ENCODE results near the gene GAB4.
"Not testable (repeated sequence)": the region's sequence is repeated elsewhere in the genome, so short reads cannot be mapped to it uniquely, and the experiment has no call there.

The GAB4 gene

DNA sequence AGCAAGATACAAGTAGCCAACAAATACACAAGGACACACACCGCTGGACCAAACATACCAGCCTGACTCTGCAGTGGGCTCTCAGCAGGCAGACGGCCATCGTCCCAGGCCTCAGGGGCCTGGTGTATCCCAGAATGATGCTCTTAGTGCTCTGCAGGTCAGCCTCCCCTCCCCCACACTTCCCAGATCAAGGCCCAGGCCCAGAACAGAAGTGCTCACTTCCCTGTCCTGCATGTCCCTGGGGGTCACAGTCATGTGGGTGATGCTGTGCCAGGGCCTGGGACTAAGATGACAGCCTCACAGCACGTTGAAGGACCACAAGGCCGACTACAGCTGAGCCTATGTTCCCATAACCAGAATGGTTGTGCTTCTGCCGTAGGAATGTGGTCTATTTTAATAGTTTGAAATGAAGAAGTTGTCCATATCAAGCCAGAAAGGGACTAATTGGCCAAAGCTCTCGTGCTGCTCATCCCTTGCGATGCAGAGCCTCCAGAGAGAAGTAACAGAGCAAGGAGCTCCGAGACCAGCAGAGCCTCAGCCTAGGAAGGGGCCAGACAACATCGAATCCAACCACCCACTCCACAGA, 48.6 kb downstream of the GAB4 start:
- no peak for FAIRE-seq

DNA sequence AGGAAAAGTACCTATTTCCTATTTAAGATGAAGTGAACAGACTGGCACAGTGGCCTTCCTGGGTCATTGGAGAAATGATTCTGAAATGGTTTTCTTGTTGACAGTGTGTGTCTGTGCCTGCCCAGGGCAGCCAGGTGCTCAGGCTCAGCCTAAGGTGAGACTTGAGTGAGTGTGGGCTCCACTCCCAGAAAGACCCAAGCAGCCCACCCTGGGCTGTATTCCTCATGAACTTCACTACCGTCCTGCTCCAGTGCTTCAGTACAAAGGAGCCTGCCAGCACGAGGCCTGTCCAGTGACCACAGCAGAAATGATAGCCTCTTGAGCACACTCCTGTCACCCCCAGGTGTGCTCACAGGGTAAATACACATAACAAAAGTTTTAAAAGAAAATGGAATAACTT, 49.5 kb downstream of the GAB4 start:
- FAIRE-seq (no peak), DNase-seq (ENCODE audit: low spot score) (no peak)

More for the DNA sequence above, 48.6 kb downstream of the GAB4 start:
- DNase-seq (ENCODE audit: low spot score): no peak

DNA sequence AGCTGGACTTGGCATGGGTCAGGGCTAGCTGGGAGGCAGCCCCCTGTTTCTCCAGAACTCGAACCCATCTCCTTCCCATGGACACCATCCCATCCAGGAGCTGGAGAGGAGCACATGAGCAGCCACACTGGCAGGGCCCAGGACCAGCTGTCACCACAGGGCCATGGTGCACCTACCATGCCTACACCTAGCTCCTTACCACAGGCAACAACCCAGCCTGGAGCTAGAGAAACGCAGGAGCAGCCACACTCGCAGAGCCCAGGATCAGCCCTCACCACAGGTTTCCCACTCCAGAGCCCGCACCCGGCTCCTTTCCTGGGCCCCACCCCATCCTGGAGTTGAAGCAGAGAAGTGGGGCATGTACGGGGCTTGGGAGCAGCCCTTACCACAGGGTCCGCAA, 50.2 kb downstream of the GAB4 start:
- FAIRE-seq: no peak

DNA sequence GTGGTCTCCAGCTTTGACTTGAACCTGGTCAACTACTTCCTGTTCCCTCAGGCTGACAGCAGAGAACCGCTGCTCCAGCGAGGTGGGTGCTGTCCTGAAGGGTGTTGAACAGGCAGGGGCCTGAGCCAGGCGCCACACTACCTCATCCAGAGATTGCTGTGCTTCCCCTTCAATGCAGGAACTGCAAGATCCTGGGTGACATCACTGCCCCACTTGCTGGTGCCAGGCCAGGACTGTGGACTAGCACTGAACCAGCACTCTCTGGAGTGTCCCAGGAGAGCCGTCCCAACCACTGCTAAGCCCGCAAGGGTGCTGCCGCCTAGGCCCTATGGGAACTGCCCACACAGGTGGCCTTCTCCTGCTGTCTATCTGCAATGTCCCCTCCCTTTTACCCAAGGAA, 51.7 kb downstream of the GAB4 start:
- DNase-seq (ENCODE audit: low spot score): no peak
- no peak for FAIRE-seq

More for the DNA sequence above, 50.2 kb downstream of the GAB4 start:
- no peak for DNase-seq (ENCODE audit: low spot score)

DNA sequence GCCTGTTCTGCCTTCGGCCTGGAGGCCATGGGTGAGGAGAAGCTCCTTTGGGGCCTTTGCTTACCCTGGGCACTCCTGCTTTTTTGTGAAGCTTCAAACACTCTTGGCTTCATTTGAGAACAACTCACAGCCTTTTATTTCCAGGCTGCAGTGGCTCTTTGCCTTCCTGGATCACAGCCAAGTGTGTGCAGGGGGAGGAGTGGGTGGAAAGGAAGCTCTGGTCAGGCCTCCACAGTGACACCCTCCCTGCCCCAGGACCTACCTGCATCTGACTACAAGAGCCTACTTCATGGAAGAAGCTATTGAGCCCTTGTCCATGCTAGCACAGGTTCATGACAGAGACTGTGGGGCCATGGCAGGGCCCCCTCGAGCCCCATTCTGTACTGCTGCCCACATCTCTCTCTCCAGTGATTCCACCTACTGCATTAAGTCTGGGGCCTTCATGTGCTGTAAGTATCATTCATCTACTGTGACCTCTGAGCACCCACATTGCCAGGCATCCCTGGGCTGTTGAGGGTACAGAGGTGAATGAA, 52.3 kb downstream of the GAB4 start:
- FAIRE-seq (no peak), DNase-seq (ENCODE audit: low spot score) (no peak)

DNA sequence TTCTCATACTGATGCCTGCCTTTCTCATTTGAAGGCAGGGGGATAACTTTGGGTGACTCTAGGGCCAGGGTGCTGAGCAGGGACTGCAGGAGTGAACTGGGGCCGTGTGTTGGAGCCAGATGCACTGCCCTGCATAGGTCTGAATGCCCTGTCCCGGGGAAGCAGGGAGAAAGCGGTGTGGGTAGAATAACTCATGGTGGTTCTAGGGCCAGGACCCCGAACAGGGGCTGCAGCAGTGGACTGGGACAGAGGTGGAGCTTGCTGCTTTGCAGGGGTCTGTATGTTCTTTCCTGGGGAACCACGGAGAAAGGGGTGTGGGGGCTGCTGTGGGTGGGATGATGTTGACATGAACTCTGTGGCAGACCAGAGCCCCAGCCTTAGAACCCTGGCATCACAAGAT, 52.9 kb downstream of the GAB4 start:
- DNase-seq (ENCODE audit: low spot score) (no peak), FAIRE-seq (no peak)

DNA sequence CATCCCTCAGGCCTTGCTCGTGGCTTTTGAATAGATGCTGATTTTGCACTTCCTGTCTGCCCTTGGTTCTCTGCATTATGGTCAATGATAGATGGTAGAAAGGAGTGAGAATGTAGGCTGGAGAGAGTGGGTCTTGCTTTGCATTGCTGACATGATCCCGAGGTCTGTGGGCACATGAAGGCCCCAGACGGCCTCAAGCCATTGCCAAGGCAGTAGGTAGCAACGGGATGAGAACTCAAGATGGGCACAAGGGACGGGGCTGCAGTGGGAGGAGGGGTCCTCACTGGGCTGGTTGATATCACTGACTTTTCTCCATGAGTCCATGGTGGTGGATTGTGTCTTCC, 54.0 kb downstream of the GAB4 start:
- DNase-seq (ENCODE audit: low spot score) (no peak), FAIRE-seq (no peak)

DNA sequence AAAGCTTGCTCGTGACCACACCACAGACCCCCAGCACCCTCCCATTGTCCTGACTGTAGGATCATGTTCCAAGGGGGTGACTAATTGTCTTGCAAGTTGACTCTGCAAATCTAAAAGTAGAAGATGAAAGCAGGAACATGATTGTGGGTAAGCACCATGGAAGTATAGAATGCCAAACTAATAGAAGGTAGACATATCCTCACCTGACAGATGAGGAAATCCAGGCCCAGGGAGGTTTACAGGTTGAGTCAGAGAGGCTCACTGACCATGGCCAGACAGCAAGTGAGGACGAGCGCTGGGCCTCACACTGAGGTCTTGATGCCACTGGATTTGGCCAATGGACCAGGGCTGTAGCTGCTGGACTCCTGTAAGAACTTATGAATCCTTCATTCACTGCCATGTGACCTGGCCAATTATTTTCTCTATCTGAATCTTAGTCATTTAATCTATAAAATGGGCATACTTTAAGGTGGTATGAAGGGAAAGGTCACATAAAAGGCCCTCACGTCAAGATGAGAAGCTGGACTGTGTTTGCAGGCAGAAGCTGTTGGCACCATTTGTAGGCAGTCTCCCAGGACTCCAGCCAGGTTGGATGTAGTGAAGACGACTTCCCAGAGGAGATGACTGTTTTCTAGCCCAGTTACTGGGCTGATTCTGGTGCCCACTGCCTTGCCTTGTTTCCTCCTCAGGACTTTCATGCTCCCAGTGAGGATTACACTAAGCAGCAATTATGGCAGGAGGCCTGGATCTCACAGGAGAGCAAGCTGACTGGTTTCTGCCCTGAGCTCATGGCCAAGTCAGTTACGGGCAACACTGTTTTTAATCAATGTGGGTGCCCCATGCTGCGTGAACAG, 54.6 kb downstream of the GAB4 start:
- DNase-seq (ENCODE audit: low spot score) (no peak), FAIRE-seq (no peak)

DNA sequence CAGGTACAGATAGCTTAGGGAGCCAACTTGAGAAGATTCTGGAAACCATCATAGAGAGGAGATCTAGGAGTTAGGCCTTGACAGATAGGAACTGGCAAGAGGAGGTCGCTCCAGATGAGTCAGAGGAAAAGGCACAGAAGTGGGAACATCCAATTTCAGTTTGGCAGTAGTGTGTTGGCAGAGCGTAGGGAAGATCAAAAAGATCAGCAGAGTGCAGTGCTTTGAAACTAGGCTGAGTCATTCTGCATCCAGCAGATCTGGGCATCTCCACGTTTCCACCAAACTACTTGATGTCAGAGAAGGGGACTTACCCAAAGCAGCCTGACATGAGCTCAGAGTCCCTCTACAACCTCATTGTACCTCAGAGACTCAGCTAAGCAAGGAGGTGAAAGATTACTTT, 58.5 kb downstream of the GAB4 start:
- FAIRE-seq: no peak
- no peak for DNase-seq (ENCODE audit: low spot score)

DNA sequence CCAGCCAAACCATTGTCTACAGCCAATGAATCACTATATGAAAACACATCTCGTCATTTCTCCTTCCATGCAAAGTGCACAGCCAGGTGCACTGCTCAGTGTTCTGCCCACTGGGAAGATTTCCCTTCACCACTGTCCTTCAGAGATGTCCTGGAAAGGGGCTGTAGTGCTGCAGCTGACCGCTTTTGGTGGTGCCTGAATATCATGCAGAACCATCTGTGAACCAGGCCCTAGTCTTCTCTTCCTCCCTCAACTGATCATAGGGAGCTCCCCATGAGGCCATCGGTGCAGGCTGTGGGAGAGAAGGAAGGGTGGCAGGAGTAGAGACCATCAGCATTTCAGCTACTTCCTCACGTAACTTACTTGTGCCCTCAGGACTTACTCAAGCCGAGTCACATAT, 70.2 kb downstream of the GAB4 start:
- no peak for FAIRE-seq
- no peak for DNase-seq (ENCODE audit: low spot score)

DNA sequence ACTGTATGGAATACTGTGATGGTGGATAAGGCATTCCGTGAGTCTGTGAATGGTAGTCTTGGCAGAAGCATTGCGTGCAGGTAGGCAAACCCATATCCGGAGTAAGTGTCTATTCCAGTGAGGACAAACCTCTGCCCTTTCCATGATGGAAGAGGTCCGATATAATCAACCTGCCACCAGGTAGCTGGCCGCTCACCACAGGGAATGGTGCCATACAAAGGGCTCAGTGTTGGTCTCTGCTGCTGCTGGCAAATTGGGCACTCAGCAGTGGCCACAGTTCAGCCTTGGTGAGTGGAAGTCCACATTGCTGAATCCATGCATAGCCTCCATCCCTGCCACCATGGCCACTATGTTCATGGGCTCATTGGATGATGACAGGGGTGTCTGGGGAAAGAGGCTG, 70.8 kb downstream of the GAB4 start:
- not testable (repeated sequence) for DNase-seq (ENCODE audit: low spot score); FAIRE-seq

DNA sequence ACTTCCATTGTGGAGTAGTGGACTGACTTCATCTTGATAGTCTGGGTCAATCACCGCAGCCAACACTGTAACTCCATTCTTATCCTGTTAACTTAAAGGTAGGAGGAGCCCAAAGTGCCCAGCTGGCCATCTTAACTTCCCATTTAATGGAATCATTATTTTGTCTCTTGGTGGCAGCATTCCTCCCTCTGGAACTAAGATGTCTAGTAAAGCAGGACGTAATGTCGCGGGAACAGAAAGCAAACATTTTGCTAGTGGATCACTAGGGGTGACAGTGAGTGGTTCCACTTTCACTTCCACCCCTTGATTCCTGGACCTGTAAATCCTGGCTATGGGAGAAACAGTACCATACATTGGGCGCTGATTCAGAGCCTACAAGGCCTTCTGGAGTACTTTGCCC, 71.4 kb downstream of the GAB4 start:
- FAIRE-seq (no peak), DNase-seq (ENCODE audit: low spot score) (no peak)

DNA sequence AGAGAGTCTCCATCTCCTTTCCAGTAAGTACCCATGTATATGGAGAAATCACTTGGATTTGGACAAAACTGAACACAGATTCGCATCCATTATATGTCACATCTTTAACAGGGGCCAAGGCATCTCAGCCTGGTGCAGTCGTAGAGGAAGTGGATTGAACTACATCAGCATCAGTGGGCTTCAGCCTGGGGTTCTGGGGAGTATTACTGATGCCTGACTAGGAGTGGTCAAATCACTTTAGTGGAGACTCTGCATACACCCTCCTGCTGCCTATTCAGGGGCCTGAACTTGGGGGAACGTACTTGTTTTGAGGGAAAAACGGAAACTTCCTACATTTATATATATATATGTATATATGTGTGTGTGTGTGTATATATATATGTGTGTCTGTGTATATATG, 72.8 kb downstream of the GAB4 start:
- FAIRE-seq: no peak
- no peak for DNase-seq (ENCODE audit: low spot score)

DNA sequence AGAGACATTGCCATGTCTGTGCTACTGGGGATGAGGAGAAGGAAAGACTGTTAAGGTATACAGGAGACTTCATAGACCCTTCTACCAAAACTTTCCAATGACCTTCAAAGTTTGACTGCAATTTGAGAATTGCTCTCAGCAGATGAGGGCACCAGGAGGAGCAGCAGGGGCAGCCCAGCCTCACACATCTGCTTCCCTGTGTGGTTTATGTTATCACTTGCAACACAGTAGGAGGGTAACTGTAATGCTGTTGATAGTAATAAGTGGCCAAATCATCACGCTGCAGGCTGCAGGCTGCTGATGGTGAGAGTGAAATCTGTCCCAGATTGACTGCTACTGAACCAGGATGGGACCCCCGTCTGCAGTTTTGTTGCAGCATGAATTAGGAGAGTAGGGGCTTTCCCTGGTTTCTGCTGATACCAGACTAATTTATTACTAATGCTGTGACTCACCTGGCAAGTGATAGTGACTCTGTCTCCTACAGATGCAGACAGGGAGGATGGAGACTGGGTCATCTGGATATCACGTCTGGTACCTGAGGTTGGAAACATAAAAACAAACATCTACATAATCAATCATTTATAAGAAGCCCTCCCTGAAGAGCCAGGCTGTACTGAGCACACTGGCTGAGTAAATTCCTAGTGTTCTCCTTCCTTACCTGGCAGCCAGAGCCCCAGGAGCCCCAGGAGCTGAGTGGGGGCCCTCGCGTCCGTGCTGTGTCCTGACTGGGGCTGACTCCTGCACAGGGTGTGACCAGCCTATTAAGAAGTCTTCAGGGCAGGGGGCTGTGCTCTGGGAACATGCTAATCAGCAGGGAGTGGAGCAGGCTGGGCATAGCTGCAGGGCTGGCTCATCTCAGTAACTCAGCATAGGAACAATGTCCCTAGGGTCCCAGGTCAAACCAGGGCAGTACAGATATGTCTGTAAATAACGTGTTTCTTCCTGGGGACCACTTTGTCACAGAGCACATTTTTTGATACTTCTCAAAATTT, 74.4 kb downstream of the GAB4 start:
- DNase-seq (ENCODE audit: low spot score) (no peak), FAIRE-seq (no peak)

DNA sequence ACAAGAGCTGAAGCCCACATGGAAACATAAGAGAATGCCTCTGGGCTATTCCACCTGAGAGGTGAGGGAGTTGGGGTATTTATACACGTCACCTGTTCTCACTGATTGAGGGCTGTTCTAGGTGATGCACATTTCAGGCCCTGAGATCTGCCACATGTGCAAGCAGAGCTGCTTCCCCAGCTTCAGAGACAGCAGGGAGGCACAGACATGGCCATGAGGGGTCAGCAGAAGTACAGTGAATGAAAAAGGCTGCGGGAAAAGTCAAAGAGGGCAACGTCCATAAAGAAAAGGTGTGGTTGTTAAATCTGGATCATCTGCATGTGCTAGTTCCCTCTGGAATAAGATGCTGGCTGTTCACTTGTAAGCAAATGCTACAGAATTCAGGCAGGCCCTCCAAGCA, 75.4 kb downstream of the GAB4 start:
- no peak for DNase-seq (ENCODE audit: low spot score)
- no peak for FAIRE-seq

DNA sequence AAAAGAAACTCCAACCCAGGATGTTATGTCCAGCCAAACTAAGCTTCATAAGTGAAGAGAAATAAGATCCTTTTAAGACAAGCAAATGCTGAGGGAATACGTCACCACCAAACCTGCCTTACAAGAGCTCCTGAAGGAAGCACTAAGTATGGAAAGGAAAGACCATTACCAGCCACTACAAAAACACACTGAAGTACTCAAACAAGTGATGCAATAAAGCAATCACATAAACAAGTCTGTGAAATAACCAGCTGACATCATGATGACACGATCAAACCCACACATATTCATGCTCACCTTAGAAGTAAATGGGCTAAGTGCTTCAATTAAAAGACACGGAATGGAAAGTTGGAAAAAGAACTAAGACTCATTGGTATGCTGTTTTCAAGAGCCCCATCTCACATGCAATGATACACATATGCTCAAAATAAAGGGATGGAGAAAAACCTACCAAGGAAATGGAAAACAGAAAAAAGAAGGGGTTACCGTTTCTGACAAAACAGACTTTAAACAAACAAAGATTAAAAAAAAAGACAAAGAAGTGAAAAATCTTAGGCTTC, 82.5 kb downstream of the GAB4 start:
- FAIRE-seq (no peak), DNase-seq (ENCODE audit: low spot score) (no peak)

DNA sequence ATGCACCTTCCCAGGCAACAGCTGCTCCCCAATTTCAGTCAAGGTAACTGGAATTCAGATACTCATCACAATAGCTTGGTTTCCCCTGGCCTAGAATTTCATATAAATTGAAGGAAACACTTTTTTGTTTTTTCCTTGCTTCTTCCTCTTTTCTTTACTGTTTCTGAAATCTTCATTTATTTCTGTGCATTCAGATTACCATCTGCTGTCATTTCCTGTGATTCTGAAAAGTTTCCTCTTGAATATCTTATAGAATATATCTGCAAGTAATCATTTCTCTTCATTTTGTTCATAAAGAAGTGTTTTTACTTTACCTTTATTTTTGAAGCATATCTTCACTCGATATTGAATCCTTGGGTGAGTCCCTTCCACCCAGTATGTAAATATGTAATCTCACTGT, 85.3 kb downstream of the GAB4 start:
- no peak for DNase-seq (ENCODE audit: low spot score)
- FAIRE-seq: no peak

DNA sequence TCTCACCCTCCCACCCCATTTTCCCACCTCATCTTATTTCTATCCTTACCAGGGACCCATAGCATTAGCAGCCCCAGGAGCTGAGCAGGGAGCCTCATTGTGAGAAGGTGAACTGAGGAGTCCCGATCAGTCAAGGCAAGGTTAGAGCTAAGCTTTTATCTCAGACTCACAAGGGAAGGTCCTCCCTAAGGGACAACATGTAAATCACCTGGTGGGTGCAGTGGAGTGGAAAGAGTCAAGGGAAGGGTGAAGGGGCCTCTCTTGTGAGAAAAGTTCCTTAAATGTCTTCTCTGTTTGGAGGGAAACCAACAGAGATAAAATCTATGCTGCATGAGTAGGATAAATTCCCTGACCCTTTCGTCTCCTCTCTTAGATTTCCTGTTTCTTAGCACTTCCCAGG, 85.9 kb downstream of the GAB4 start:
- FAIRE-seq: no peak
- no peak for DNase-seq (ENCODE audit: low spot score)

DNA sequence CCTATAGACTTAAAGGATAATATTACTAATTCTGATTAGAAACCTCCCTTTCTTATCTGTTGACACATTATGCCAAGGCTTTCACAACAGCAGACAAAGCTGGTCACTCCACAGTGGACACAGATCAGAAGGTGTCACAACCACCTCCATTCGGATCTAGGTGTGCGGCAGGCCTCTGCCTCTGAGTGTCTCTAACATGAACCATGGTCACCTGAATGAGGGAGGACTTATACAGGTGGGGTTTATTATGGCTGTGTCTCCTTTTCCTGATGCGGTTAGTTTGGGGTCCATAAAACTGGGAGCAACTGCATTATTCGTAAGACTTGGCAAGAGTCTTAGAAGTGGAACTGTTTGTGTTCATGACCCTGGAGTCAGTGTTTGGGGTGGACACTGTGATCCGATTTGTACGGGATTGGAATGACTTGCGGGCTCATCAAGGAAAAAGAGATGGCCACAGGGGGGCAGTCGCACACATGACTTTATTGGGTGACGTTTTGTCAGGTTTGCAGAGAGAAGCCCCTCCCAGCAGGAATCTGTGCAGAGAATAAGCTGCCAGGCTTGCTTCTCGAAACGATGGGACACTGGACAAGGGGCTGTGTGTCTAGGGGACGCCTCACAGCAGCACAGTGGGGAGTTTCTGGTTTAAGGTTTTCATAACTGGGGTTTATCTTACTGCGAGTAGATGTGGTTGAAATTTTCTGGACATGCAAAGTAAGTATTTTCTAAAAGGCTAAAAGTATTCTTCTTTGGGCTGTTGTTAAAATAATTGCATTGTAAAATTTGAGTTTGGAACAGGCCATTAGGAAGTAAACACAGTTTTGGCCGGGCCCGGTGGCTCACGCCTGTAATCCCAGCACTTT, 90.6 kb downstream of the GAB4 start:
- DNase-seq (ENCODE audit: low spot score): no peak
- no peak for FAIRE-seq

DNA sequence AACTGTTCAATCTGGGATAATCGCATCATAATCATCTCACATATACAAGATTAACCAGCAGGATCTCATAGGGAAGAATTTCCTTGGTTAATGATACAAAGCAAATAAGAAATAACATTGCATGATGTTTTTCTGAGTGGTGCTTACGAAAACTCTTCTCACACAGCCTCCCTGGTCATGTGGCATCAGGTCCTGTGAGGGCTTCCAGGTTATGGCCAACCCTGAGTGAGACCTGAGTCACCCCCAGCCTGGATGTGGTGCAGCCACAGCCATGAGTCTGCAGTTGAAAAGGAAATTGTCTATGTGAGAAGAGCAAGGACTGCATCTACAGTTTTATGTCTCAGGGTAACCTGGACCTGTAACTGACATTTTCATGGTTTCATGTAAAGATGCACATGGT, 92.3 kb downstream of the GAB4 start:
- FAIRE-seq (peak; percentile 30), DNase-seq (ENCODE audit: low spot score) (peak; percentile 49)

DNA sequence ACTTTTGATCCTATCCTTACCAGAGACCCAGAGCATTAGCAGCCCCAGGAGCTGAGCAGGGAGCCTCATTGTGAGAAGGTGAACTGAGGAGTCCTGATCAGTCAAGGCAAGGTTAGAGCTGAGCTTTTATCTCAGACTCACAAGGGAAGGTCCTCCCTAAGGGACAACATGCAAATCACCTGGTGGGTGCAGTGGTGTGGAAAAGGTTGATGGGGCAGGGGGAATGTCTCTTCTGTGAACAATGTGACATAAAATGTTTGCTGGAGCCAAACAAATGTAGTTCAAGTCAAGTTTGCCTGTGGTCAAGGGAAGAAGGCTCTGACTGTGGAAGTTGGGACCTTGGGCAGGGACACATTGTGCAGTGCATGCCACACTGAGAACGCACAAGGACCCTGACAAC, 93.1 kb downstream of the GAB4 start:
- not testable (repeated sequence) for FAIRE-seq; DNase-seq (ENCODE audit: low spot score)

All from RCC 7860 (cell line).